Vagina (tissue), 2 donors: ENCODE results near the gene DEDD.

Source experiments
- POLR2AphosphoS5 ChIP-seq, 2 donors: sonication (generic); formaldehyde crosslinking; IDR thresholded peaks; one replicate each; pipeline ENCODE4 v1.9.0; 2017; ENCODE audit warnings: antibody characterized with exemption in 2 of 2, mild to moderate bottlenecking in 2 of 2, low read depth in 1 of 2; ENCODE audit not compliant: insufficient read depth in 1 of 2
- TF ChIP-seq, protein P1 (sequence below), 3 experiments: fragments of 450-650 bp in 2 of 3; fragments of 200-600 bp in 1 of 3; sonication (generic) in 1 of 3; IDR thresholded peaks; one replicate each; pipeline ENCODE4 v1.5.1; 2017 to 2019; ENCODE audit warnings: antibody characterized with exemption in 3 of 3, mild to moderate bottlenecking in 2 of 3, moderate library complexity in 2 of 3

DNA sequence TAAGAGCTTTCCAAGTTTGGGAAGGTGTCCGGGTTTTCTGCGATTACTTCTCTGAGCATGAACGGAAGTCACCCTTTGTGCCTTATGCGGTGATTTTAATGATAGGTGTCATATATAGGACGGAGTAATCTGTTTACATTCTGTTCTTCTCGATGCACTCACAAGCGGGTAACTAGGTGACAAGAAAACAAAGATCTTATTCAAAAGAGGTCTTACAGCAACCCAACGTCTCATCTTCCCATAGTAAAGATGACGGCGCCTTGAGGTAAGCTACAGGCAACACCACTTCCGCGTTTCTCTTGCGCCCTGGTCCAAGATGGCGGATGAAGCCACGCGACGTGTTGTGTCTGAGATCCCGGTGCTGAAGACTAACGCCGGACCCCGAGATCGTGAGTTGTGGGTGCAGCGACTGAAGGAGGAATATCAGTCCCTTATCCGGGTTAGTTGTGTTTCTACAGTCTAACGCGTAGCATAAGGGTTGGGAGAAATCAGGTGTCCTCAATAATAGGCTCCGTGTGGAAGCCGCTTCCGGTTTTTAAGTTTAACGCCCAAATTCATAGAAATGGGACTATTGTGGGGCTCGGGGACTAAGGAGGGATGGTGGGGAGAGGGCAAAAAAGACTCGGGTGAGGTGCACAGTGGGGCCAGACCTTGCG lies 21.3 kb upstream of the DEDD start, which contains the start of gene UFC1:
- TF ChIP-seq, protein P1, sequence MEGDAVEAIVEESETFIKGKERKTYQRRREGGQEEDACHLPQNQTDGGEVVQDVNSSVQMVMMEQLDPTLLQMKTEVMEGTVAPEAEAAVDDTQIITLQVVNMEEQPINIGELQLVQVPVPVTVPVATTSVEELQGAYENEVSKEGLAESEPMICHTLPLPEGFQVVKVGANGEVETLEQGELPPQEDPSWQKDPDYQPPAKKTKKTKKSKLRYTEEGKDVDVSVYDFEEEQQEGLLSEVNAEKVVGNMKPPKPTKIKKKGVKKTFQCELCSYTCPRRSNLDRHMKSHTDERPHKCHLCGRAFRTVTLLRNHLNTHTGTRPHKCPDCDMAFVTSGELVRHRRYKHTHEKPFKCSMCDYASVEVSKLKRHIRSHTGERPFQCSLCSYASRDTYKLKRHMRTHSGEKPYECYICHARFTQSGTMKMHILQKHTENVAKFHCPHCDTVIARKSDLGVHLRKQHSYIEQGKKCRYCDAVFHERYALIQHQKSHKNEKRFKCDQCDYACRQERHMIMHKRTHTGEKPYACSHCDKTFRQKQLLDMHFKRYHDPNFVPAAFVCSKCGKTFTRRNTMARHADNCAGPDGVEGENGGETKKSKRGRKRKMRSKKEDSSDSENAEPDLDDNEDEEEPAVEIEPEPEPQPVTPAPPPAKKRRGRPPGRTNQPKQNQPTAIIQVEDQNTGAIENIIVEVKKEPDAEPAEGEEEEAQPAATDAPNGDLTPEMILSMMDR (IDR thresholded peaks at IDR 0.05), result no peak
- TF ChIP-seq POLR2AphosphoS5 (IDR thresholded peaks at IDR 0.05; ENCODE audit: insufficient read depth in 1 of 2, low read depth in 1 of 2), result peak; percentile 80 to 88
